Ovary (tissue), 3 donors: ENCODE results near the gene CDK15.

ENCODE experiments used
- POLR2A ChIP-seq: fragments of 450-650 bp; IDR thresholded peaks from one replicate; pipeline ENCODE4 v1.6.1; 2017; ENCODE audit warnings: antibody characterized with exemption, mild to moderate bottlenecking, moderate library complexity
- TF ChIP-seq, protein P1 (sequence below), 3 donors: fragments of 450-650 bp in 2 of 3; fragments of 200-600 bp in 1 of 3; IDR thresholded peaks; one replicate each; pipeline versions ENCODE4 v1.5.1 to v1.8.0; 2016 to 2022; ENCODE audit warnings: antibody characterized with exemption in 3 of 3, mild to moderate bottlenecking in 1 of 3
- donor health status: DM: no; HTN: no; CAD: no.

- no peak for TF ChIP-seq POLR2A
- TF ChIP-seq, protein P1, sequence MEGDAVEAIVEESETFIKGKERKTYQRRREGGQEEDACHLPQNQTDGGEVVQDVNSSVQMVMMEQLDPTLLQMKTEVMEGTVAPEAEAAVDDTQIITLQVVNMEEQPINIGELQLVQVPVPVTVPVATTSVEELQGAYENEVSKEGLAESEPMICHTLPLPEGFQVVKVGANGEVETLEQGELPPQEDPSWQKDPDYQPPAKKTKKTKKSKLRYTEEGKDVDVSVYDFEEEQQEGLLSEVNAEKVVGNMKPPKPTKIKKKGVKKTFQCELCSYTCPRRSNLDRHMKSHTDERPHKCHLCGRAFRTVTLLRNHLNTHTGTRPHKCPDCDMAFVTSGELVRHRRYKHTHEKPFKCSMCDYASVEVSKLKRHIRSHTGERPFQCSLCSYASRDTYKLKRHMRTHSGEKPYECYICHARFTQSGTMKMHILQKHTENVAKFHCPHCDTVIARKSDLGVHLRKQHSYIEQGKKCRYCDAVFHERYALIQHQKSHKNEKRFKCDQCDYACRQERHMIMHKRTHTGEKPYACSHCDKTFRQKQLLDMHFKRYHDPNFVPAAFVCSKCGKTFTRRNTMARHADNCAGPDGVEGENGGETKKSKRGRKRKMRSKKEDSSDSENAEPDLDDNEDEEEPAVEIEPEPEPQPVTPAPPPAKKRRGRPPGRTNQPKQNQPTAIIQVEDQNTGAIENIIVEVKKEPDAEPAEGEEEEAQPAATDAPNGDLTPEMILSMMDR (IDR thresholded peaks at IDR 0.05), result no peak
Observed at GRCh38 chr2:201908901-201909300, 102.6 kb downstream of the CDK15 start.
